HepG2 (cell line): ENCODE results near the gene C11orf24. TPM values are rescaled to one million over a fixed set of nuclear protein-coding genes. Genes with fewer than 3 reads are reported as not detected.
A peak's percentile ranks its signal among the peaks of the same experiment; 100 is the strongest.

Source experiments
- CBX1 ChIP-seq: IDR thresholded peaks from one replicate; pipeline ENCODE4 v1.6.1; 2016; ENCODE audit warnings: antibody characterized with exemption, low read depth
- CC2D1A ChIP-seq: sonication (generic); formaldehyde crosslinking; IDR thresholded peaks from 2 replicates; pipeline ENCODE4 v1.8.1; 2023; ENCODE audit warnings: mild to moderate bottlenecking, missing genetic modification reagents
- FIP1L1 ChIP-seq: fragments of 200-400 bp; formaldehyde crosslinking; IDR thresholded peaks from 2 replicates; pipeline ENCODE4 v1.6.1; 2018; ENCODE audit warnings: low read depth, mild to moderate bottlenecking, low read length, moderate library complexity, borderline replicate concordance; ENCODE audit not compliant: insufficient read depth
- MEIS1 ChIP-seq: sonication (generic); formaldehyde crosslinking; IDR thresholded peaks from 2 replicates; pipeline ENCODE4 v1.9.0; 2021; ENCODE audit warnings: mild to moderate bottlenecking, missing genetic modification reagents, moderate library complexity, borderline replicate concordance
- MIER3 ChIP-seq: IDR thresholded peaks from 2 replicates; pipeline ENCODE4 v1.6.1; 2016; ENCODE audit warnings: missing compliant biosample characterization, borderline replicate concordance
- NBN ChIP-seq: fragments of 450-650 bp; conservative IDR thresholded peaks from 2 replicates; pipeline ENCODE4 v1.6.1; 2017
- NCOA5 ChIP-seq: sonication (generic); formaldehyde crosslinking; IDR thresholded peaks from 2 replicates; pipeline ENCODE4 v1.4.0; 2020; ENCODE audit warnings: missing genetic modification reagents
- NFE2L2 ChIP-seq: fragments of 150-350 bp; IDR thresholded peaks from 2 replicates; pipeline ENCODE4 v1.6.1; 2014; ENCODE audit warnings: low read length
- PHB2 ChIP-seq: fragments of 450-650 bp; IDR thresholded peaks from 2 replicates; pipeline ENCODE4 v1.6.1; 2018; ENCODE audit not compliant: partially characterized antibody
- SPEN ChIP-seq: sonication (generic); formaldehyde crosslinking; IDR thresholded peaks from 2 replicates; pipeline ENCODE4 v1.5.1; 2020; ENCODE audit warnings: low read depth, mild to moderate bottlenecking, missing genetic modification reagents
- THYN1 ChIP-seq: sonication (generic); formaldehyde crosslinking; IDR thresholded peaks from 2 replicates; pipeline ENCODE4 v1.8.1; 2023; ENCODE audit warnings: low read depth, mild to moderate bottlenecking, moderate library complexity, missing genetic modification reagents, borderline replicate concordance
- ZNF281 ChIP-seq: sonication (generic); formaldehyde crosslinking; IDR thresholded peaks from 2 replicates; pipeline ENCODE4 v1.4.0; 2020; ENCODE audit warnings: missing genetic modification reagents, borderline replicate concordance
- ZNF317 ChIP-seq: sonication (generic); formaldehyde crosslinking; IDR thresholded peaks from 2 replicates; pipeline ENCODE4 v1.5.0; 2020; ENCODE audit warnings: mild to moderate bottlenecking, missing genetic modification reagents
- ZNF451 ChIP-seq: sonication (generic); formaldehyde crosslinking; IDR thresholded peaks from 2 replicates; pipeline ENCODE4 v1.5.0; 2020; ENCODE audit warnings: mild to moderate bottlenecking, missing genetic modification reagents
- ZNF468 ChIP-seq: sonication (generic); formaldehyde crosslinking; IDR thresholded peaks from 2 replicates; pipeline ENCODE4 v1.8.0; 2022; ENCODE audit warnings: mild to moderate bottlenecking, moderate library complexity, missing genetic modification reagents
- ZSCAN25 ChIP-seq: sonication (generic); formaldehyde crosslinking; IDR thresholded peaks from 2 replicates; pipeline ENCODE4 v1.8.0; 2022; ENCODE audit warnings: mild to moderate bottlenecking, missing genetic modification reagents
- polyA plus RNA-seq, 8 experiments: library from polyadenylated mRNA; depleted of rRNA in 3 of 8; stranded (reverse) in 7 of 8; unstranded in 1 of 8; fragments of >200 nt; fragmentation: Illumina TruSeq in 4 of 8; extraction: Trizol in 4 of 8; gene quantifications; 2 replicates each; pipeline versions ENCODE4 v1.2.1 to v1.2.3, GENCODE V29; 2011 to 2016; ENCODE audit warnings: low read depth in 4 of 8, missing spikeins in 1 of 8, mixed read lengths in 1 of 8; ENCODE audit not compliant: insufficient read depth in 1 of 8
- total RNA-seq, 5 experiments: library from RNA; depleted of rRNA; stranded (reverse); fragments of >200 nt; fragmentation: Illumina TruSeq; extraction: Trizol; gene quantifications; 2 replicates each; pipeline ENCODE4 v1.2.3, GENCODE V29; 2016; ENCODE audit warnings: low read depth in 1 of 5
- TF ChIP-seq, protein P1 (sequence below): sonication (generic); formaldehyde crosslinking; IDR thresholded peaks from 2 replicates; pipeline ENCODE4 v1.9.0; 2022; ENCODE audit warnings: missing genetic modification reagents, mild to moderate bottlenecking, borderline replicate concordance
- TF ChIP-seq, protein P2 (sequence below): sonication (generic); formaldehyde crosslinking; IDR thresholded peaks from 2 replicates; pipeline ENCODE4 v1.8.1; 2023; ENCODE audit warnings: mild to moderate bottlenecking, missing genetic modification reagents
- TF ChIP-seq, protein P3 (sequence below): IDR thresholded peaks from 2 replicates; pipeline ENCODE4 v1.6.1; 2016; ENCODE audit warnings: low read depth, missing genetic modification reagents, missing compliant biosample characterization

C11orf24 gene
- total and polyA plus RNA-seq, 2 of the 13 experiments (the other 11 are each of a cell fraction or from before 2014, with no cell fraction given): 52.9 to 55.5 TPM

DNA sequence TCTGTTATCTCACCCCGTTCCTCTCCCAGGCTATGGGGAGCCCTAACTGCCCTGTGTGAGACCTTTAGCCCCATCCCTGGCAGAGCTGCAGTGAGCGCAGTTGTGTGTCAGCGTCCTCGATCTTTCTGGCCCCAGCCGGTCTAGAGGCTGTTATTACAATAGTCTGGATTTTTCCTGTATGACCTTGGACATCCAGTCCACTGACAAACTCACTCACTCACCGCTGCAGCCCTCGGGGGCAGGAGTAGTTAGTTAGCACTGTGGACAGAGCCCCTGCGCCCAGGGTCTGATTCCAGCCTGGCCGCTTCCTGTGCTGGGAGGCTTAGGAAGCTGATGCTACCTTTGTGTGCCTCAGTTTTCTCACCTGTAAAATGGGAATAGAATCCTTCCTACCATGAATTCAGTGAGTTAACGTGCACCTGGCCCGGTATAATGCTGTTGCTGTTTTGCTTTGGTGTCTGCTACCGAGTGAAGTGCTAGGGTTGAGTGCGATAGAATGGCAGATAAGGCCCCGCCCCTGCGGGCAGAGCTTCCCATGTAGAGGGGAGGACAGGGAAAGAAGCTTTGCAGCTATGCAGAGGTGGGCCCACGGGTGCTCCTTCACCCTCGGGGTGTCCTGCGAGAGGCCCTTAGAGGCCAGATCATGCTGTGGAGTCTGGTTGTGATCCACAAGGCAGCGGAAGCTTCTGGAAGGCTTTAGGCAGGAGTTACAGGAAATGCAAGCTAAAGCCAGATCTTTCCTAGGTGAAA is 43.6 kb upstream of the C11orf24 start (continued):
- TF ChIP-seq ZSCAN25 (CRISPR knock-in tag) (peak; percentile 97), ZNF468 (CRISPR knock-in tag) (no peak), NCOA5 (CRISPR knock-in tag) (no peak), NFE2L2 (no peak), PHB2 (no peak), THYN1 (CRISPR knock-in tag) (no peak), MEIS1 (CRISPR knock-in tag) (peak; percentile 44; the same call in 1 of the 2 replicates), SPEN (peak; percentile 60; the same call in 1 of the 2 replicates), ZNF317 (CRISPR knock-in tag) (peak; percentile 90), MIER3 (CRISPR knock-in tag) (peak; percentile 47), NBN (no peak), CBX1 (peak; percentile 79), FIP1L1 (0 out of 2 replicates have a peak, but pooled peaks have one; percentile 87), CC2D1A (CRISPR knock-in tag) (no peak), ZNF281 (CRISPR knock-in tag) (peak; percentile 65; the same call in 1 of the 2 replicates), ZNF451 (CRISPR knock-in tag) (peak; percentile 53; the same call in 1 of the 2 replicates)
- TF ChIP-seq, protein P1, sequence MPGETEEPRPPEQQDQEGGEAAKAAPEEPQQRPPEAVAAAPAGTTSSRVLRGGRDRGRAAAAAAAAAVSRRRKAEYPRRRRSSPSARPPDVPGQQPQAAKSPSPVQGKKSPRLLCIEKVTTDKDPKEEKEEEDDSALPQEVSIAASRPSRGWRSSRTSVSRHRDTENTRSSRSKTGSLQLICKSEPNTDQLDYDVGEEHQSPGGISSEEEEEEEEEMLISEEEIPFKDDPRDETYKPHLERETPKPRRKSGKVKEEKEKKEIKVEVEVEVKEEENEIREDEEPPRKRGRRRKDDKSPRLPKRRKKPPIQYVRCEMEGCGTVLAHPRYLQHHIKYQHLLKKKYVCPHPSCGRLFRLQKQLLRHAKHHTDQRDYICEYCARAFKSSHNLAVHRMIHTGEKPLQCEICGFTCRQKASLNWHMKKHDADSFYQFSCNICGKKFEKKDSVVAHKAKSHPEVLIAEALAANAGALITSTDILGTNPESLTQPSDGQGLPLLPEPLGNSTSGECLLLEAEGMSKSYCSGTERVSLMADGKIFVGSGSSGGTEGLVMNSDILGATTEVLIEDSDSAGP (CRISPR knock-in tag): peak; percentile 58; the same call in 1 of the 2 replicates
- TF ChIP-seq, protein P2, sequence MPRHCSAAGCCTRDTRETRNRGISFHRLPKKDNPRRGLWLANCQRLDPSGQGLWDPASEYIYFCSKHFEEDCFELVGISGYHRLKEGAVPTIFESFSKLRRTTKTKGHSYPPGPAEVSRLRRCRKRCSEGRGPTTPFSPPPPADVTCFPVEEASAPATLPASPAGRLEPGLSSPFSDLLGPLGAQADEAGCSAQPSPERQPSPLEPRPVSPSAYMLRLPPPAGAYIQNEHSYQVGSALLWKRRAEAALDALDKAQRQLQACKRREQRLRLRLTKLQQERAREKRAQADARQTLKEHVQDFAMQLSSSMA (CRISPR knock-in tag): no peak
- TF ChIP-seq, protein P3, sequence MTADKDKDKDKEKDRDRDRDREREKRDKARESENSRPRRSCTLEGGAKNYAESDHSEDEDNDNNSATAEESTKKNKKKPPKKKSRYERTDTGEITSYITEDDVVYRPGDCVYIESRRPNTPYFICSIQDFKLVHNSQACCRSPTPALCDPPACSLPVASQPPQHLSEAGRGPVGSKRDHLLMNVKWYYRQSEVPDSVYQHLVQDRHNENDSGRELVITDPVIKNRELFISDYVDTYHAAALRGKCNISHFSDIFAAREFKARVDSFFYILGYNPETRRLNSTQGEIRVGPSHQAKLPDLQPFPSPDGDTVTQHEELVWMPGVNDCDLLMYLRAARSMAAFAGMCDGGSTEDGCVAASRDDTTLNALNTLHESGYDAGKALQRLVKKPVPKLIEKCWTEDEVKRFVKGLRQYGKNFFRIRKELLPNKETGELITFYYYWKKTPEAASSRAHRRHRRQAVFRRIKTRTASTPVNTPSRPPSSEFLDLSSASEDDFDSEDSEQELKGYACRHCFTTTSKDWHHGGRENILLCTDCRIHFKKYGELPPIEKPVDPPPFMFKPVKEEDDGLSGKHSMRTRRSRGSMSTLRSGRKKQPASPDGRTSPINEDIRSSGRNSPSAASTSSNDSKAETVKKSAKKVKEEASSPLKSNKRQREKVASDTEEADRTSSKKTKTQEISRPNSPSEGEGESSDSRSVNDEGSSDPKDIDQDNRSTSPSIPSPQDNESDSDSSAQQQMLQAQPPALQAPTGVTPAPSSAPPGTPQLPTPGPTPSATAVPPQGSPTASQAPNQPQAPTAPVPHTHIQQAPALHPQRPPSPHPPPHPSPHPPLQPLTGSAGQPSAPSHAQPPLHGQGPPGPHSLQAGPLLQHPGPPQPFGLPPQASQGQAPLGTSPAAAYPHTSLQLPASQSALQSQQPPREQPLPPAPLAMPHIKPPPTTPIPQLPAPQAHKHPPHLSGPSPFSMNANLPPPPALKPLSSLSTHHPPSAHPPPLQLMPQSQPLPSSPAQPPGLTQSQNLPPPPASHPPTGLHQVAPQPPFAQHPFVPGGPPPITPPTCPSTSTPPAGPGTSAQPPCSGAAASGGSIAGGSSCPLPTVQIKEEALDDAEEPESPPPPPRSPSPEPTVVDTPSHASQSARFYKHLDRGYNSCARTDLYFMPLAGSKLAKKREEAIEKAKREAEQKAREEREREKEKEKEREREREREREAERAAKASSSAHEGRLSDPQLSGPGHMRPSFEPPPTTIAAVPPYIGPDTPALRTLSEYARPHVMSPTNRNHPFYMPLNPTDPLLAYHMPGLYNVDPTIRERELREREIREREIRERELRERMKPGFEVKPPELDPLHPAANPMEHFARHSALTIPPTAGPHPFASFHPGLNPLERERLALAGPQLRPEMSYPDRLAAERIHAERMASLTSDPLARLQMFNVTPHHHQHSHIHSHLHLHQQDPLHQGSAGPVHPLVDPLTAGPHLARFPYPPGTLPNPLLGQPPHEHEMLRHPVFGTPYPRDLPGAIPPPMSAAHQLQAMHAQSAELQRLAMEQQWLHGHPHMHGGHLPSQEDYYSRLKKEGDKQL (CRISPR knock-in tag): 0 out of 2 replicates have a peak, but pooled peaks have one; percentile 42
